CD8-positive, alpha-beta memory T cell (primary cell): Measurements from ENCODE around the gene FUCA2. TPM values are rescaled to one million over a fixed set of nuclear protein-coding genes. Genes with fewer than 3 reads are reported as not detected.

ENCODE experiments used
- CTCF ChIA-PET: fragments of 350-600 bp; sonication (Branson Sonifier 250); formaldehyde crosslinking; loops from one replicate; lab custom pipeline; 2021; ENCODE audit warnings: antibody characterized with exemption; lab: Charles Lee
- POLR2A ChIA-PET: fragments of 350-600 bp; sonication (Branson Sonifier 250); formaldehyde crosslinking; loops from one replicate; lab custom pipeline; 2021; ENCODE audit warnings: antibody characterized with exemption; lab: Charles Lee
- DNase-seq, 5 donors: peaks; one replicate each; pipeline versions ENCODE4 v3.0.0 to v3.0.0-alpha.2; 2020 to 2022; ENCODE audit warnings: mixed read lengths in 1 of 5
- H3K27ac ChIP-seq: one replicate; pipeline ENCODE4 v1.7.0; 2013; ENCODE audit warnings: low read depth, mild to moderate bottlenecking, low read length, moderate library complexity
- H3K27me3 ChIP-seq: 2 replicates; pipeline ENCODE4 v1.7.0; 2013; ENCODE audit warnings: low read length, mild to moderate bottlenecking; ENCODE audit not compliant: insufficient read depth, poor library complexity, severe bottlenecking
- H3K36me3 ChIP-seq: 2 replicates; pipeline ENCODE4 v1.7.0; 2013; ENCODE audit warnings: mild to moderate bottlenecking, low read length, moderate library complexity; ENCODE audit not compliant: insufficient read depth
- H3K4me1 ChIP-seq: 2 replicates; pipeline ENCODE4 v1.7.0; 2013; ENCODE audit warnings: mild to moderate bottlenecking, low read length, moderate library complexity; ENCODE audit not compliant: insufficient read depth
- H3K4me3 ChIP-seq: 2 replicates; pipeline ENCODE4 v1.7.0; 2013; ENCODE audit warnings: mild to moderate bottlenecking, low read length
- H3K9me3 ChIP-seq: 2 replicates; pipeline ENCODE4 v1.7.0; 2013; ENCODE audit warnings: mild to moderate bottlenecking, low read length
- H3K27ac Mint-ChIP-seq, 8 donors: one replicate each; pipeline ENCODE4 v1.8.0; 2020 to 2021; ENCODE audit warnings: mixed read lengths in 8 of 8, mild to moderate bottlenecking in 6 of 8, inconsistent platforms in 3 of 8, moderate library complexity in 3 of 8
- H3K27me3 Mint-ChIP-seq, 2 donors: one replicate each; pipeline ENCODE4 v1.8.0; 2020 to 2021; ENCODE audit warnings: mixed read lengths in 2 of 2, mild to moderate bottlenecking in 1 of 2, moderate library complexity in 1 of 2
- H3K36me3 Mint-ChIP-seq, 3 donors: one replicate each; pipeline ENCODE4 v1.8.0; 2020 to 2021; ENCODE audit warnings: mixed read lengths in 3 of 3, inconsistent platforms in 1 of 3, mild to moderate bottlenecking in 1 of 3
- H3K4me1 Mint-ChIP-seq, 3 donors: one replicate each; pipeline ENCODE4 v1.8.0; 2020 to 2021; ENCODE audit warnings: mixed read lengths in 3 of 3, inconsistent platforms in 1 of 3, mild to moderate bottlenecking in 1 of 3
- H3K4me3 Mint-ChIP-seq, 7 donors: one replicate each; pipeline ENCODE4 v1.8.0; 2020 to 2021; ENCODE audit warnings: mixed read lengths in 7 of 7, mild to moderate bottlenecking in 6 of 7, moderate library complexity in 4 of 7, inconsistent platforms in 2 of 7
- H3K9me3 Mint-ChIP-seq, 5 donors: one replicate each; pipeline ENCODE4 v1.8.0; 2020 to 2022; ENCODE audit warnings: mixed read lengths in 5 of 5, mild to moderate bottlenecking in 3 of 5, moderate library complexity in 2 of 5, inconsistent platforms in 1 of 5
- polyA plus RNA-seq: library from polyadenylated mRNA; unstranded; fragments of 300-500 nt; fragmentation: Illumina TruSeq; gene quantifications from one replicate; pipeline ENCODE4 v1.2.3, GENCODE V29; 2021
- total RNA-seq, 2 experiments: library from RNA; stranded (reverse); gene quantifications; one replicate each; pipeline ENCODE4 v1.2.3, GENCODE V29; 2021

FUCA2 gene
- total and polyA plus RNA-seq, 3 experiments from 2014 or later, result 12.3 to 14.2 (median 13.2) TPM

DNA sequence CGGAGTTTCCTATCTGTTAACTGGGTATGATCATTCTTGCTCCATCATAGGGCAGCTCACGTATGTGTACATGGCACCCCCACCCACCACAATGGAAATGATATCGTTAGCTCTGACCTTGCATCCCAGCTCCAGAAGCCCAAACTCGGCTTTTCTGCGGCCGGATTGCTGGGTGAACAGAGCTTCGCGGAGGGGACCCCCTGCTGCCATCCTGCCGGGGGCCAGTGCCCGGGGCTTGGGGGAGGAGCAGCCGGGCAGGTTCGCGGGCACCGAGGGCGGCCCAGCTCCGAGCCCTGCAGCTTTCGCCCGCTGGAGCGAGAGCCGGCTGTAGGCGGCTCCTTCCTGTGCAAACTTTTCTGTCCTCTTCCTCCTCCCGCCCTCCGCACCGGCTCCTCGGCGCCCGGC is 24.9 kb upstream of the FUCA2 start:
- Histone ChIP-seq H3K9me3 (no peaks in the 10 kb centered on the region), H3K27ac (no peak overlapping the region), H3K27me3 (no peaks in the 10 kb centered on the region), H3K4me1 (peaks cover 47% of the 10 kb centered on the region), H3K36me3 (no peaks in the 10 kb centered on the region), H3K4me3 (peak overlapping the region; percentile 62)
- peaks cover 37 to 48% (median 42%) of the 10 kb centered on the region in 3 donors for H3K4me1 Mint-ChIP-seq
- H3K27ac Mint-ChIP-seq, result peak overlapping the region; percentile 64 to 95 (median 90)
- H3K4me3 Mint-ChIP-seq, result peak overlapping the region; percentile 82 to 98 (median 90)
- H3K9me3 Mint-ChIP-seq, result no peaks in the 10 kb centered on the region
- ChIA-PET POLR2A (interaction anchor here (0.7 to 0.9 kb wide), 4 partner anchors 10 to 617 kb away, joined by 3 to 6 read pairs (median 3); partner anchors contain the start of gene FUCA2), CTCF (interaction anchor here (0.7 to 1.8 kb wide), 9 partner anchors 9 to 477 kb away, joined by 3 to 15 read pairs (median 3); no protein-coding TSS in a partner anchor)
- H3K36me3 Mint-ChIP-seq, result peaks cover 0 to 13% (median 0%) of the 10 kb centered on the region in 3 donors
- peak; percentile 33 to 64 (median 40) for DNase-seq
- H3K27me3 Mint-ChIP-seq, result peaks cover 0 to 1% of the 10 kb centered on the region in 2 donors

DNA sequence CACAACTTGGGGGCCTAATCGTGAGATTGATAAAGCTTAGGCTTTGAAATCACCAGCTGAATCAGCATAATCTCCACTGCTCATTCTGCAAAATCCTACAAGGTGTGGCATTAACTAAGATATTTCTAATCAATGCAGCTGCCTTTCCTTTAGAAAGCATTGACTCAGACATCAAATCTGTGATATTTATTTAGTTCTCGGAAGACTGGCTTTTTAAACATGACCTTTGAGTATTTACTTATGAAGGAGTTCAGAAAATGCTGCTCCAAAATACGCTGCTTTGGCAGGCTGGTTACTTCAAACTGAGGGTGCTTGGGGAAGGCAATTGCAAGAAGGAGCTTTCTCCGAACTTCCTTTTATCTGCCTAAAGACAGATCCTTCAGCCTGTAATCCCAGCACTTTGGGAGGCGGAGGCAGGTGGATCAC is 23.7 kb upstream of the FUCA2 start:
- no peak for DNase-seq
- Histone ChIP-seq H3K4me1 (peaks cover 36% of the 10 kb centered on the region), H3K4me3 (no peak overlapping the region), H3K27ac (no peak overlapping the region), H3K36me3 (no peaks in the 10 kb centered on the region), H3K27me3 (no peaks in the 10 kb centered on the region), H3K9me3 (no peaks in the 10 kb centered on the region)
- H3K27ac Mint-ChIP-seq, result peak overlapping the region in 5 of 8 donors; percentile 3 to 91 (median 12)
- H3K36me3 Mint-ChIP-seq, result peaks cover 0 to 13% (median 0%) of the 10 kb centered on the region in 3 donors
- peaks cover 29 to 36% (median 32%) of the 10 kb centered on the region in 3 donors for H3K4me1 Mint-ChIP-seq
- peaks cover 0 to 1% of the 10 kb centered on the region in 2 donors for H3K27me3 Mint-ChIP-seq
- peak overlapping the region in 5 of 7 donors; percentile 39 to 98 (median 89) for H3K4me3 Mint-ChIP-seq
- ChIA-PET CTCF (interaction anchor here (1.4 to 1.8 kb wide), 3 partner anchors 11 to 22 kb away, joined by 3 to 15 read pairs (median 4); no protein-coding TSS in a partner anchor), POLR2A (no interaction called here)
- H3K9me3 Mint-ChIP-seq, result no peaks in the 10 kb centered on the region

DNA sequence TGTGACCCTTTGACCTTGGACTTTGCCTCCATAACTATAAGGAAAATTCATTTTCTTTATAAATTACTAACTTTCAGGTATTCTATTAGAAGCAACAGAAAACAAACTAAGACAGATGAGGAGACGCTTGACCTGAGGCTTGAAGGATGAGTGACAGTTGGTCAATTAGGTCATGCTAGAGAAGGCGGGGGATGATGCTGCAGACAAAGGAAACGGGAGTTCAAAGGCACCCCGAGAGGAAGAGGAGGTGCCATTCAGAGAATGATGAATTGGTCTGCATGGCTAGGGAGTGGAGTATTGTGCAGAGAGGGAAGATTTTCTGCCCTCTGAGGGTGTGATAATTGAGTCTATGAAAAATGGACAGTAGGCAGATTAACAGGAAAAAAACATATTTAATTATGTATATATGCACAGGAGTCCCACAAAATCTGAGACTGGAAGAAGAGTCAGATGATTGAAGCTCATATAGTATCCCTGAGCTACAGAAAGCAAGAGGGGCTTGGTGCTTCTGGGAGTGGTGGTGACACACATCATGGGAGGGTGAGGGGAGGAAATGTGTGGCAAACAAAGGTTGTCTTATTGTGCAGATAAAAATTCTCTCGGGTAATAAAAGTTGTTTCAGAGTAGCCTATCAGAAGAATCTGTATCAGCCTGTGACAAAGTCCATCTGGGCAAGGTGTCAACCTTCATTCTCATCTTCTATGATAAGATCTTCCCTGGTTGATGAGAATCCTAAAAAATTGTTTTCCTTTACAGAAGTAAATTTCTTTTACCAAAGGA is 20.4 kb upstream of the FUCA2 start:
- DNase-seq, result no peak
- no peak overlapping the region for H3K4me3 Mint-ChIP-seq
- no peak overlapping the region for H3K27ac ChIP-seq
- peaks cover 0 to 3% (median 0%) of the 10 kb centered on the region in 3 donors for H3K36me3 Mint-ChIP-seq
- H3K27me3 Mint-ChIP-seq, result no peaks in the 10 kb centered on the region
- H3K36me3 ChIP-seq, result no peaks in the 10 kb centered on the region
- no peaks in the 10 kb centered on the region for H3K9me3 Mint-ChIP-seq
- peaks cover 20 to 26% (median 23%) of the 10 kb centered on the region in 3 donors for H3K4me1 Mint-ChIP-seq
- no peaks in the 10 kb centered on the region for H3K27me3 ChIP-seq
- peaks cover 25% of the 10 kb centered on the region for H3K4me1 ChIP-seq
- ChIA-PET POLR2A (no interaction called here), CTCF (no interaction called here)
- no peak overlapping the region for H3K4me3 ChIP-seq
- no peaks in the 10 kb centered on the region for H3K9me3 ChIP-seq
- no peak overlapping the region for H3K27ac Mint-ChIP-seq

DNA sequence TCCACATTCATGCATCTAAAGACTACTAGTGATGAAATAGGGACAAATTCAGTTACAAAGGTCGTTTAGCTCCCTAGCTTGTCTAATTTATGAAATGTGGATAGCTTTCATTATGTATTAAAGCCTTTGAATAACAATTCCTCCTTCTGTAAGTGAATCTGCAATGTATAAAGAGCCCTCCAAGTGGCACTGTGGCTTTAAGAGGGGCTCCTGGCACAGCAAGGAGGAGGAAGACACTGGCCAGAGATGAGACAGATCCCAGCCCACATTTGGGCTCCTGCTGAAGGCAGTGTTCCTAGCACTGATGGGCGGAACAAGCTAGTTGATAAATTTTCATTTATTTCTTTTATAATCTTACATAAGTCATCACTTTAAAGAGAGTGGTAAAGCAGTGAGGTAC is 17.6 kb upstream of the FUCA2 start:
- H3K4me3 ChIP-seq, result no peak overlapping the region
- no peak overlapping the region for H3K27ac ChIP-seq
- H3K9me3 ChIP-seq, result no peaks in the 10 kb centered on the region
- no peaks in the 10 kb centered on the region for H3K36me3 ChIP-seq
- ChIA-PET POLR2A (interaction anchor here (0.7 to 1.3 kb wide), 2 partner anchors 10 to 59 kb away, joined by 5 read pairs; no protein-coding TSS in a partner anchor), CTCF (interaction anchor here (1.3 to 2.0 kb wide), 2 partner anchors 11 to 15 kb away, joined by 4 to 9 read pairs; no protein-coding TSS in a partner anchor)
- H3K9me3 Mint-ChIP-seq, result no peaks in the 10 kb centered on the region
- H3K36me3 Mint-ChIP-seq, result no peaks in the 10 kb centered on the region
- H3K27me3 ChIP-seq, result no peaks in the 10 kb centered on the region
- no peak for DNase-seq
- H3K4me1 Mint-ChIP-seq, result peaks cover 13 to 14% (median 13%) of the 10 kb centered on the region in 3 donors
- H3K27ac Mint-ChIP-seq, result peak overlapping the region; percentile 26 to 93 (median 89)
- no peaks in the 10 kb centered on the region for H3K27me3 Mint-ChIP-seq
- peaks cover 17% of the 10 kb centered on the region for H3K4me1 ChIP-seq
- peak overlapping the region in 2 of 7 donors; percentile 48 to 68 for H3K4me3 Mint-ChIP-seq

DNA sequence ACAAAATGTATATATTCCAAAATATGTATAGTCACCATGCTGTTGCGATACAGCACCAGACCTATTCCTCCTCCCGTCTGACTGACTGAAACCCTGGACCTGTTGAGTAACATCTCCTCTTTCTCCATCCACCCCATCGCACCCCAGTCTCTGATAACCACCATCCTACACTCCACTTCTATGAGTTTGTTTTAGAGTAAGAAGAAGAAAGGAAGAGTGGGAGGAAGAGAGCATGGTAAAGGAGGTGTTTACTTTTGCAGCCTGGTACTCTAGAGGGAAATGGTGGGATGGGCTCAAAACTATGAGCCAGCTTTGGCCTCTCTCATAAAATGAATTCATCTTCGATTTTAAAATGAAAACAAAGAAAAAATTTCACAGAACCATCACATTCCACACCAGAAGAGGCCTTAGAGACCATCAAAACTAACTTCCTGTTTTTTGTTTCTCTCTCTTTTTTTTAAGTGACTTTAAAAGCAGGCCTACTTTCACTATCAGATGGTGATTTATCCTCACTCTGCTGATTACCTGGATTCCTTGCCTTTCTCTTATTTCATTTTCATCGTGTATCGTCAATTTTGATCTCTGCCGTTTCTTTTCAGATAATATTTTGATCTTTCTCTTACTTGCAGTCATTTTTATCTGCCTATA is 16.8 kb upstream of the FUCA2 start:
- ChIA-PET POLR2A (no interaction called here), CTCF (interaction anchor here (2.0 kb wide), 1 partner anchor 15 kb away, joined by 9 read pairs; no protein-coding TSS in a partner anchor)
- H3K9me3 Mint-ChIP-seq, result no peaks in the 10 kb centered on the region
- H3K36me3 Mint-ChIP-seq, result no peaks in the 10 kb centered on the region
- H3K27ac ChIP-seq, result no peak overlapping the region
- DNase-seq, result no peak
- H3K9me3 ChIP-seq, result no peaks in the 10 kb centered on the region
- peaks cover 17% of the 10 kb centered on the region for H3K4me1 ChIP-seq
- H3K27me3 ChIP-seq, result no peaks in the 10 kb centered on the region
- no peak overlapping the region for H3K4me3 ChIP-seq
- peak overlapping the region in 5 of 7 donors; percentile 35 to 68 (median 60) for H3K4me3 Mint-ChIP-seq
- H3K27ac Mint-ChIP-seq, result peak overlapping the region; percentile 77 to 93 (median 92)
- no peaks in the 10 kb centered on the region for H3K27me3 Mint-ChIP-seq
- H3K4me1 Mint-ChIP-seq, result peaks cover 13 to 14% (median 13%) of the 10 kb centered on the region in 3 donors
- no peaks in the 10 kb centered on the region for H3K36me3 ChIP-seq

DNA sequence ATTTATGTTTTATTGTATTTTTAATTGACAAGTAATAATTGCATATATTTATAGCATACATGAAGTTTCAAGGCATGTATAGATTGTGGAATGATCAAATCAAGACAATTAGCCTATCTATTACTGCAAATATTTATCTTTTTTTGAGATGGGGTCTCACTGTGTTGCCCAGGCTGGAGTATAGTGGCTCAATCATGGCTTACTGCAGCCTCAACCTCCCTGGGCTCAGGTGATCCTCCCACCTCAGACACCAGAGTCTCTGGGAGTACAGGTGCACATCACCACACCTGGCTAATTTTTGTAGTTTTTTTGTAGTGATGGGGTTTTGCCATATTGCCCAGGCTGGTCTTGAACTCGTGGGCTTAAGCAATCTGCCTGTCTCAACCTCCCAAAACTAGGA is 16.2 kb upstream of the FUCA2 start:
- Mint-ChIP-seq H3K9me3 (no peaks in the 10 kb centered on the region), H3K36me3 (no peaks in the 10 kb centered on the region), H3K27ac (peak overlapping the region in 4 of 8 donors; percentile 84 to 93 (median 92)), H3K4me3 (no peak overlapping the region), H3K27me3 (no peaks in the 10 kb centered on the region), H3K4me1 (peaks cover 13 to 14% (median 13%) of the 10 kb centered on the region in 3 donors)
- CTCF ChIA-PET, result no interaction called here
- peaks cover 17% of the 10 kb centered on the region for H3K4me1 ChIP-seq
- no peaks in the 10 kb centered on the region for H3K9me3 ChIP-seq
- no peak overlapping the region for H3K27ac ChIP-seq
- no peak for DNase-seq
- H3K4me3 ChIP-seq, result no peak overlapping the region
- H3K27me3 ChIP-seq, result no peaks in the 10 kb centered on the region
- H3K36me3 ChIP-seq, result no peaks in the 10 kb centered on the region
- POLR2A ChIA-PET, result no interaction called here

DNA sequence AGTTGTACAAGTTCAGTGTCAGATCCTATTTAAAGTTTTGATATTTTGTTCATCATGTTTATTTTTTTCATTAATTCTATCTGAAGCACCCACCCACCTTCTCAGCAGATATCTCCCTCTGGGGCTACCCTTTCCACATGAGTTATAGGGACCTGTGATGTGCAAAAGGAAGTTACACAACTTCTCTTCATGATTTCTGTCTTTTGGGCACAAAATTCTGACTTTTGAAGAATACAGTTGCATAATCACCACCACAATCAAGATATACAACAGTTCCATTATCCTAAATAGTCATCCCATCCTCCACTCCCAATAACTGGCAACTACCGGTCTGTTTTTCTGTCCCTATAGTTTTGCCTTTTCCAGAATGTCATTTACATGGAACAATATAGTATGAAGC is 13.8 kb upstream of the FUCA2 start:
- CTCF ChIA-PET, result interaction anchor here (1.3 to 1.5 kb wide), 3 partner anchors 11 to 488 kb away, joined by 3 read pairs; no protein-coding TSS in a partner anchor

More for the DNA sequence above, 13.8 kb upstream of the FUCA2 start:
- H3K4me1 ChIP-seq, result peaks cover 17% of the 10 kb centered on the region
- H3K36me3 ChIP-seq, result no peaks in the 10 kb centered on the region
- H3K4me3 Mint-ChIP-seq, result no peak overlapping the region
- H3K27me3 Mint-ChIP-seq, result no peaks in the 10 kb centered on the region
- no peaks in the 10 kb centered on the region for H3K9me3 ChIP-seq
- no peak overlapping the region for H3K27ac ChIP-seq
- H3K4me1 Mint-ChIP-seq, result peaks cover 16 to 21% (median 18%) of the 10 kb centered on the region in 3 donors
- H3K27me3 ChIP-seq, result no peaks in the 10 kb centered on the region
- H3K27ac Mint-ChIP-seq, result no peak overlapping the region
- POLR2A ChIA-PET, result no interaction called here
- DNase-seq, result no peak
- H3K4me3 ChIP-seq, result no peak overlapping the region
- no peaks in the 10 kb centered on the region for H3K9me3 Mint-ChIP-seq
- no peaks in the 10 kb centered on the region for H3K36me3 Mint-ChIP-seq
